ENCODE results near the gene SGSH.
"Not testable (repeated sequence)": the region's sequence is repeated elsewhere in the genome, so short reads cannot be mapped to it uniquely, and the experiment has no call there.

SGSH gene

GRCh38 chr17:80210348-80211108 is 9.6 kb downstream of the SGSH start:
- no peak for DNase-seq (ENCODE audit: low read depth)

- DNase-seq (ENCODE audit: low read depth) = no peak
Measured at GRCh38 chr17:80209765-80210164, 10.4 kb downstream of the SGSH start.

- DNase-seq (ENCODE audit: low read depth) = no peak
Measured at GRCh38 chr17:80208050-80208449, 12.1 kb downstream of the SGSH start.

GRCh38 chr17:80205811-80206210 is 14.3 kb downstream of the SGSH start:
- DNase-seq (ENCODE audit: low read depth) = no peak

GRCh38 chr17:80204626-80205468 is 15.3 kb downstream of the SGSH start:
- DNase-seq (ENCODE audit: low read depth) = no peak

GRCh38 chr17:80203471-80203963 is 16.6 kb downstream of the SGSH start:
- DNase-seq (ENCODE audit: low read depth) = no peak

GRCh38 chr17:80202197-80202596 is 17.9 kb downstream of the SGSH start:
- DNase-seq (ENCODE audit: low read depth) = no peak

GRCh38 chr17:80201446-80201845 is 18.7 kb downstream of the SGSH start:
- DNase-seq (ENCODE audit: low read depth) = no peak

- DNase-seq (ENCODE audit: low read depth) = not testable (repeated sequence)
Measured at GRCh38 chr17:80199295-80199694, 20.8 kb downstream of the SGSH start.

GRCh38 chr17:80198144-80198661 is 21.9 kb downstream of the SGSH start:
- no peak for DNase-seq (ENCODE audit: low read depth)

- DNase-seq (ENCODE audit: low read depth) = no peak
Measured at GRCh38 chr17:80196652-80197051, 23.5 kb downstream of the SGSH start.

- DNase-seq (ENCODE audit: low read depth) = peak; percentile 26
Measured at GRCh38 chr17:80195671-80196529, 24.2 kb downstream of the SGSH start.

- no peak for DNase-seq (ENCODE audit: low read depth)
Measured at GRCh38 chr17:80195141-80195540, 25.0 kb downstream of the SGSH start.

GRCh38 chr17:80191865-80192661 is 28.1 kb downstream of the SGSH start:
- no peak for DNase-seq (ENCODE audit: low read depth)

- DNase-seq (ENCODE audit: low read depth) = no peak
Measured at GRCh38 chr17:80191192-80191591, 28.9 kb downstream of the SGSH start.

- no peak for DNase-seq (ENCODE audit: low read depth)
Measured at GRCh38 chr17:80190716-80191115, 29.4 kb downstream of the SGSH start.

GRCh38 chr17:80189611-80190010 is 30.5 kb downstream of the SGSH start:
- no peak for DNase-seq (ENCODE audit: low read depth)

GRCh38 chr17:80187515-80187941 is 32.6 kb downstream of the SGSH start:
- DNase-seq (ENCODE audit: low read depth) = peak; percentile 37

- DNase-seq (ENCODE audit: low read depth) = peak; percentile 47
Measured at GRCh38 chr17:80187090-80187489, 33.0 kb downstream of the SGSH start.

GRCh38 chr17:80185968-80186367 is 34.2 kb downstream of the SGSH start:
- no peak for DNase-seq (ENCODE audit: low read depth)

- DNase-seq (ENCODE audit: low read depth) = no peak
Measured at GRCh38 chr17:80184423-80184714, 35.8 kb downstream of the SGSH start.
